Uterus (tissue), 4 donors: Measurements from ENCODE around the gene OR52K1. TPM values are rescaled to one million over a fixed set of nuclear protein-coding genes. Genes with fewer than 3 reads are reported as not detected.
"Not testable (repeated sequence)": the region's sequence is repeated elsewhere in the genome, so short reads cannot be mapped to it uniquely, and the experiment has no call there.

Experiments
- DNase-seq, 2 donors: peaks; one replicate each; pipeline ENCODE4 v3.0.0-alpha.2; 2019 to 2020
- H3K27ac ChIP-seq, 2 donors: fragments of 200-600 bp; sonication (generic); 1 replicate in 1 of 2; 2 replicates in 1 of 2; pipeline ENCODE4 v1.5.1; 2016 to 2018
- H3K27me3 ChIP-seq, 2 donors: fragments of 200-600 bp; sonication (generic); one replicate each; pipeline ENCODE4 v1.5.1; 2018 to 2019; ENCODE audit warnings: control low read depth in 1 of 2
- H3K36me3 ChIP-seq, 2 donors: fragments of 200-600 bp; sonication (generic); one replicate each; pipeline ENCODE4 v1.5.1; 2019; ENCODE audit warnings: control low read depth in 1 of 2
- H3K4me1 ChIP-seq, 2 donors: fragments of 200-600 bp; sonication (generic); one replicate each; pipeline ENCODE4 v1.5.1; 2018 to 2019; ENCODE audit warnings: control low read depth in 1 of 2
- H3K4me3 ChIP-seq, 2 donors: fragments of 200-600 bp; sonication (generic); 1 replicate in 1 of 2; 2 replicates in 1 of 2; pipeline ENCODE4 v1.5.1; 2018 to 2019; ENCODE audit warnings: mild to moderate bottlenecking in 1 of 2
- H3K9me3 ChIP-seq, 2 donors: fragments of 200-600 bp; sonication (generic); one replicate each; pipeline ENCODE4 v1.5.1; 2019; ENCODE audit warnings: control low read depth in 1 of 2
- POLR2A ChIP-seq, 2 donors: fragments of 450-650 bp; IDR thresholded peaks; one replicate each; pipeline ENCODE4 v1.6.1; 2016; ENCODE audit warnings: antibody characterized with exemption in 2 of 2, mild to moderate bottlenecking in 1 of 2, moderate library complexity in 1 of 2
- intact Hi-C: fragments of 100-400 bp; cut with DNase I; formaldehyde crosslinking; loops from one replicate; pipeline ENCODE4 v1.15.1; 2023; ENCODE audit warnings: low total_unique reads
- total RNA-seq, 4 donors: library from RNA; depleted of rRNA in 3 of 4; stranded (reverse); fragments of >200 nt in 3 of 4; gene quantifications; one replicate each; pipeline versions ENCODE4 v1.1.0 to v1.2.4, GENCODE V29; 2014 to 2023
- TF ChIP-seq, protein P1 (sequence below), 4 experiments: fragments of 200-600 bp in 2 of 4; fragments of 450-650 bp in 2 of 4; sonication (generic) in 2 of 4; IDR thresholded peaks; one replicate each; pipeline ENCODE4 v1.5.1; 2016 to 2019; ENCODE audit warnings: antibody characterized with exemption in 4 of 4, mild to moderate bottlenecking in 2 of 4, moderate library complexity in 1 of 4
- donor health status: DM: yes; HTN: yes; CAD: no.

Gene OR52K1
- total RNA-seq, 4 donors from 2014 or later = not detected

DNA sequence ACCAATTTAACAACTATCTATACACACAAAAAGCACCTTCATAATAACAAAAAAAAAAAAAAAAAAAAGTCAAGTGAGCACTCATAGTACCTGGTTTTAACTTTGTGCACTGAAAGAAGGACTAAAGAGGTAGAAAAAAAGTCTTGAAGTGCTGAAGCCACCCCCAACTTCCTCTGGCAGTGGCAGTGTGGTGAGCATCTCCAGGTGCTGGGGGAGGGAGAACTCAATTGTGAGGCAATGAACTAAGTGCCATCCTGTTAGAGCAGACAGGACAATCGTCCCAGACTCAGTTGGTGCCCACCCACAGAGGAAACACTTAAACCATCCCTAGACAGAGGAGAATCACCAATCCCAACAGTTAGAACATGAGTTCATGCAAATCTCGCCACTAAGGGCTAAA is 39.9 kb downstream of the OR52K1 start:
- no peak overlapping the region for H3K27ac ChIP-seq
- no peak overlapping the region for H3K4me3 ChIP-seq
- DNase-seq = no peak
- H3K27me3 ChIP-seq = no peaks in the 10 kb centered on the region
- TF ChIP-seq, protein P1, sequence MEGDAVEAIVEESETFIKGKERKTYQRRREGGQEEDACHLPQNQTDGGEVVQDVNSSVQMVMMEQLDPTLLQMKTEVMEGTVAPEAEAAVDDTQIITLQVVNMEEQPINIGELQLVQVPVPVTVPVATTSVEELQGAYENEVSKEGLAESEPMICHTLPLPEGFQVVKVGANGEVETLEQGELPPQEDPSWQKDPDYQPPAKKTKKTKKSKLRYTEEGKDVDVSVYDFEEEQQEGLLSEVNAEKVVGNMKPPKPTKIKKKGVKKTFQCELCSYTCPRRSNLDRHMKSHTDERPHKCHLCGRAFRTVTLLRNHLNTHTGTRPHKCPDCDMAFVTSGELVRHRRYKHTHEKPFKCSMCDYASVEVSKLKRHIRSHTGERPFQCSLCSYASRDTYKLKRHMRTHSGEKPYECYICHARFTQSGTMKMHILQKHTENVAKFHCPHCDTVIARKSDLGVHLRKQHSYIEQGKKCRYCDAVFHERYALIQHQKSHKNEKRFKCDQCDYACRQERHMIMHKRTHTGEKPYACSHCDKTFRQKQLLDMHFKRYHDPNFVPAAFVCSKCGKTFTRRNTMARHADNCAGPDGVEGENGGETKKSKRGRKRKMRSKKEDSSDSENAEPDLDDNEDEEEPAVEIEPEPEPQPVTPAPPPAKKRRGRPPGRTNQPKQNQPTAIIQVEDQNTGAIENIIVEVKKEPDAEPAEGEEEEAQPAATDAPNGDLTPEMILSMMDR (IDR thresholded peaks at IDR 0.05) = no peak
- no peak for TF ChIP-seq POLR2A (IDR thresholded peaks at IDR 0.05)
- intact Hi-C loops = no loop called here
- H3K36me3 ChIP-seq = no peaks in the 10 kb centered on the region
- no peaks in the 10 kb centered on the region for H3K4me1 ChIP-seq
- no peaks in the 10 kb centered on the region for H3K9me3 ChIP-seq

DNA sequence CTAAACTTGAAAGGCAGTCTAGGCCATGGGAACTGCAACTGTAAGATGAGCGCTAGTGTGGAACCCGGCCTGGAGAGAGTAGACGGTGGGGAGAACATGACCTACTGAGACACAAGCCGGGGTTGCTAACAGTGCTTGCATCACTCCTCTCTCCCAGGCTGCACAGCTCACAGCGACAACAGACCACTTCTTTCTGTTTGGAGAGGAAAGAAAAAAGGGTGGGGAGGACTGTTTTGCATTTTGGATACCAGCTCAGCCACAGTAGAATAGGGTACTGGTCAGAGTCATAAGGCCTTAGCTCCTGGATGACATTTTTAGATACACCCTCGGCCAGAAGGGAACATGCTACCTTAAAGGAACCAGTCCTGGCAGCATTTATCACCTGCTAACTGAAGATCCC is 40.3 kb downstream of the OR52K1 start:
- Histone ChIP-seq H3K27ac (no peak overlapping the region), H3K36me3 (no peaks in the 10 kb centered on the region), H3K4me1 (no peaks in the 10 kb centered on the region), H3K9me3 (no peaks in the 10 kb centered on the region), H3K4me3 (no peak overlapping the region), H3K27me3 (no peaks in the 10 kb centered on the region)
- DNase-seq = no peak
- TF ChIP-seq, protein P1 (IDR thresholded peaks at IDR 0.05) = no peak
- no peak for TF ChIP-seq POLR2A (IDR thresholded peaks at IDR 0.05)
- intact Hi-C loops = no loop called here

DNA sequence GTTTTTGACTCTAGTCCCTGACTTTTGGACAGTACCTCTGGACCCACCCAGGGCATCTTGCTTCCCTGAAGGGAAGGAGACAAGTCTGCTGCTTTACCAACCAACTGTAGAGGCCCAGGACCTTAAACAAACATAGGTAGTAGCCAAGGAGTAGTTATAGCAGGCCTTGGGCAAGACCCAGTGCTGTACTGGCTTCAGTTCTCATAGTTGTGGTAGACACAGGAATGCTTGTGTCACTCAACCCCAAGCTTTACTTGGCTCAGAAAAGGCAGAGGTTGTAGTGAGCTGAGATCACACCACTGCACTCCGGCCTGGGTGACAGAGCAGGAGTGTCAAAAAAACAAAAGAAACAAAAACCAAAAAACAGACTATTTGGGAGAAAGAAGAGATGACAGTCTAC is 41.2 kb downstream of the OR52K1 start:
- Histone ChIP-seq H3K9me3 (no peaks in the 10 kb centered on the region), H3K27ac (no peak overlapping the region), H3K36me3 (no peaks in the 10 kb centered on the region), H3K27me3 (no peaks in the 10 kb centered on the region), H3K4me3 (no peak overlapping the region), H3K4me1 (no peaks in the 10 kb centered on the region)
- DNase-seq = no peak
- intact Hi-C loops = no loop called here
- no peak for TF ChIP-seq POLR2A (IDR thresholded peaks at IDR 0.05)
- TF ChIP-seq, protein P1 (IDR thresholded peaks at IDR 0.05) = no peak

DNA sequence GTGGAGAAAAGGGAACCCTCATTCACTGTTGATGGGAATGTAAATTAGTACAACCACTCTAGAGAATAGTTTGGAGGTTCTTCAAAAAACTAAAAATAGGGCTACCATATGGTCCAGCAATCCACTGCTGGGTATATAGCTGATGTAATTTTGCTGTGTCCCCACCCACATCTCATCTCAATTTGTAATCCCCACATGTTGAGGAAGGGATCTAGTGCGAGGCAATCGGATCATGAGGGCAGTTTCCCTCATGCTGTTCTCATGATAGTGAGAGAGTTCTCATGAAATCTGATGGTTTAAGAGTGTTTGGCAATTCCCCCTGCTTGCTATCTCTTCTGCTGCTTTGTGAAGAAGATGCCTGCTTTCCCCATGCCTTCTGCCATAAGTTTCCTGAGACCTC is 45.5 kb downstream of the OR52K1 start:
- no peak for TF ChIP-seq POLR2A (IDR thresholded peaks at IDR 0.05)
- TF ChIP-seq, protein P1 (IDR thresholded peaks at IDR 0.05) = no peak
- DNase-seq = no peak
- H3K4me1 ChIP-seq = no peaks in the 10 kb centered on the region
- no peak overlapping the region for H3K27ac ChIP-seq
- intact Hi-C loops = no loop called here
- H3K9me3 ChIP-seq = no peaks in the 10 kb centered on the region
- no peaks in the 10 kb centered on the region for H3K27me3 ChIP-seq
- H3K4me3 ChIP-seq = no peak overlapping the region
- no peaks in the 10 kb centered on the region for H3K36me3 ChIP-seq

DNA sequence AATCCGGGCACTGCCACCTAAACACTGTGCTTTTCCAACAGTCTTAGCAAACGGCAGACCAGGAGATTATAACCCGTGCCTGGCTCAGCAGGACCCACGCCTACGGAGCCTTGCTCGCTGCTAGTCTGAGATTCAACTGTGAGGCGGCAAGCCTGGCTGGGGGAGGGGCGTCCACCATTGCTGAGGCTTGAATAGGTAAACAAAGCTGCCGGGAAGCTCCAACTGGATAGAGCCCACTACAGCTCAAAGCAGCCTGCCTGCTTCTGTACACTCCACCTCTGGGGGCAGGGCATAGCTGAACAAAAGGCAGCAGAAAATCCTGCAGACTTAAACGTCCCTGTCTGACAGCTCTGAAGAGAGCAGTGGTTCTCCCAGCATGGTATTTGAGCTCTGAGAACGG is 49.2 kb downstream of the OR52K1 start:
- H3K4me3 ChIP-seq, DNase-seq, H3K4me1 ChIP-seq, H3K36me3 ChIP-seq, H3K27ac ChIP-seq, H3K9me3 ChIP-seq, intact Hi-C loops, H3K27me3 ChIP-seq: not testable (repeated sequence)

DNA sequence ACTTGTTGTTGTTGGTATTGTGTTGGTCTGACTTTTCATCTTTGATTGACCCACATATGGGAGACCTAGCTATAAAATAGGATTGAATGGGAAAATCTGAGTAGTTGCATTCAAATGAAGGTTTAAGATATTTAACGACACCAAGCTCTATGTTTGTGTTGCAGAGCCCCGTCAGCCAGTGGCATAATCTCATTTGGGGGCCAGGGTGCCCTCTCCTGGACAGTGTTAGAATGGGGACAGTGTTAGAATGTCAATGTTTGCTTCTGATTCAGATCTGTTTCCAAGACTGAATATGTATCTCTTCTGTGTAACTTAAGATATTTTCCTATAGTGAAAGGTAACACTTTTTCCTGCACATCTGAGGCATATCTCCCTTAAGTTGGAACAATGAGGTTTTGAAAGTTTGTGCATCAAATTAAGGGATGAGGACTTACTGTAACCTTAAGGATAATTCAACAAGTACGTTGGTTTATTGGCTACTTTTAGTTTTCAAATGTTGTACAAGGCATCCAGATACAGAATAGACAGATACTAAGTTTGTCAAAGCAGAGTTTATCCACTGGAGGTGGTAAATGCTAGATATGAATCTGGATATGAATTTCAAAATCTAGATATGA is 57.3 kb downstream of the OR52K1 start:
- H3K27ac ChIP-seq = no peak overlapping the region
- TF ChIP-seq POLR2A (IDR thresholded peaks at IDR 0.05) = no peak
- TF ChIP-seq, protein P1 (IDR thresholded peaks at IDR 0.05) = peak in 3 of 4 experiments; percentile 17 to 45 (median 45)
- H3K4me1 ChIP-seq = no peaks in the 10 kb centered on the region
- no peaks in the 10 kb centered on the region for H3K9me3 ChIP-seq
- no peaks in the 10 kb centered on the region for H3K27me3 ChIP-seq
- no peak overlapping the region for H3K4me3 ChIP-seq
- H3K36me3 ChIP-seq = no peaks in the 10 kb centered on the region
- intact Hi-C loops = no loop called here
- peak in 1 of 2 donors; percentile 19 for DNase-seq
